ENCODE results near the gene SYVN1. TPM values are rescaled to one million over a fixed set of nuclear protein-coding genes. Genes with fewer than 3 reads are reported as not detected.

SYVN1 gene
- total RNA-seq, 1 donor from 2014 or later: 54.7 TPM

DNA sequence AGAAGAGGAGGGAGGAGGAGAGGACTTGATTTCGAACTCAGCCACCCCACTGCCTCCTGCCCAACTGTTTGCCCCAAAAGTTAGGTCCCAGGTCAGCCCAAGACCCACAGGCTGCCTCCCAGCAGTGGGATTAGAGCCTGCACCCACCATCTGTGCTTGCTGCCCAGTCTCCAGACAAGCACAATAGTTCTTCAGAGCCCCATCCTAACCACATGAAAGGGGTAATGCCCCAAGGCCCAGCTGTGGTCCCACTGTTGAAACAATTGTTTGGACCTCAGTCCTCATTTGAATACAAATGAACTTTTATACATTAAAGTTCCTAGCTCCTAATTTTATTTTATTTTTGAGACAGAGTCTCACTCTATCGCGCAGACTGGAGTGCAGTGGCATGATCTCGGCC, 43.7 kb downstream of the SYVN1 start:
- Mint-ChIP-seq H3K4me1 (ENCODE audit: low read depth, unreplicated experiment) (peaks cover 2% of the 10 kb centered on the region), H3K4me3 (ENCODE audit: unreplicated experiment) (no peak overlapping the region)

DNA sequence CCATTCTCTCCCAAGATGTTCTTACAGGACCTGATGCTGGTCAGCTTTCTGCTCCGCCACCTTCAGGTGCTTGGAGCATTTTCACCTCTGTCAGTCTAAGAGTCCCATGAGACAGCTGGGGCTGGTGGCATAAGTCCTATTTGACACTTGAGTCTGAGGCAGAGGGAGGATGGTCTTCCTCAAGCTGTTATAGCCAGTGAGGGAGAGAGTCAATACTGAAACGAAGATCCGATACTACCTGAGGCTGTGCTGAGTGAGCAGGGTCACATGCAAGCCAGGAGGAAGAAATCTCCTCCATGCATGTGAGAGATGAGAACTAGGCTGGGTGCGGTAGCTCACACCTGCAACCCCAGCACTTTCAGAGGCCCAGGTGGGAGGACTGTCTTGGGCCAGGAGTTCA, 44.7 kb downstream of the SYVN1 start:
- Mint-ChIP-seq H3K27me3 (ENCODE audit: unreplicated experiment) (peaks cover 3% of the 10 kb centered on the region), H3K36me3 (ENCODE audit: unreplicated experiment) (no peaks in the 10 kb centered on the region), H3K9me3 (ENCODE audit: unreplicated experiment) (peaks cover 2% of the 10 kb centered on the region), H3K4me1 (ENCODE audit: low read depth, unreplicated experiment) (peaks cover 7% of the 10 kb centered on the region), H3K4me3 (ENCODE audit: unreplicated experiment) (no peak overlapping the region), H3K27ac (ENCODE audit: unreplicated experiment) (no peak overlapping the region)
- DNase-seq: no peak
- TF ChIP-seq, protein P1, sequence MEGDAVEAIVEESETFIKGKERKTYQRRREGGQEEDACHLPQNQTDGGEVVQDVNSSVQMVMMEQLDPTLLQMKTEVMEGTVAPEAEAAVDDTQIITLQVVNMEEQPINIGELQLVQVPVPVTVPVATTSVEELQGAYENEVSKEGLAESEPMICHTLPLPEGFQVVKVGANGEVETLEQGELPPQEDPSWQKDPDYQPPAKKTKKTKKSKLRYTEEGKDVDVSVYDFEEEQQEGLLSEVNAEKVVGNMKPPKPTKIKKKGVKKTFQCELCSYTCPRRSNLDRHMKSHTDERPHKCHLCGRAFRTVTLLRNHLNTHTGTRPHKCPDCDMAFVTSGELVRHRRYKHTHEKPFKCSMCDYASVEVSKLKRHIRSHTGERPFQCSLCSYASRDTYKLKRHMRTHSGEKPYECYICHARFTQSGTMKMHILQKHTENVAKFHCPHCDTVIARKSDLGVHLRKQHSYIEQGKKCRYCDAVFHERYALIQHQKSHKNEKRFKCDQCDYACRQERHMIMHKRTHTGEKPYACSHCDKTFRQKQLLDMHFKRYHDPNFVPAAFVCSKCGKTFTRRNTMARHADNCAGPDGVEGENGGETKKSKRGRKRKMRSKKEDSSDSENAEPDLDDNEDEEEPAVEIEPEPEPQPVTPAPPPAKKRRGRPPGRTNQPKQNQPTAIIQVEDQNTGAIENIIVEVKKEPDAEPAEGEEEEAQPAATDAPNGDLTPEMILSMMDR (IDR thresholded peaks at IDR 0.05; ENCODE audit: partially characterized antibody, unreplicated experiment): no peak

More for the DNA sequence above, 43.7 kb downstream of the SYVN1 start:
- Mint-ChIP-seq H3K27ac (ENCODE audit: unreplicated experiment) (no peak overlapping the region), H3K27me3 (ENCODE audit: unreplicated experiment) (peaks cover 4% of the 10 kb centered on the region), H3K36me3 (ENCODE audit: unreplicated experiment) (no peaks in the 10 kb centered on the region), H3K9me3 (ENCODE audit: unreplicated experiment) (peaks cover 5% of the 10 kb centered on the region)
- TF ChIP-seq, protein P1 (IDR thresholded peaks at IDR 0.05; ENCODE audit: partially characterized antibody, unreplicated experiment): no peak
- no peak for DNase-seq

DNA sequence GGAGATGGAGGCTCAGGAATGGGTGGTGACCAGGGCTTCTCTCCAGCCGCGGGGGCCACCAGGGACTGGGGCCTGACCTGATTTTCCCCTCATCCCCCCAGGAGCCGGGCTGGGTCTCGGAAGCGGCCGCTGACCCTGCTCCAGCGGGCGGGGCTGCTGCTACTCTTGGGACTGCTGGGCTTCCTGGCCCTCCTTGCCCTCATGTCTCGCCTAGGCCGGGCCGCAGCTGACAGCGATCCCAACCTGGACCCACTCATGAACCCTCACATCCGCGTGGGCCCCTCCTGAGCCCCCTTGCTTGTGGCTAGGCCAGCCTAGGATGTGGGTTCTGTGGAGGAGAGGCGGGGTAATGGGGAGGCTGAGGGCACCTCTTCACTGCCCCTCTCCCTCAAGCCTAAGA, 46.5 kb downstream of the SYVN1 start:
- H3K36me3 Mint-ChIP-seq (ENCODE audit: unreplicated experiment): no peaks in the 10 kb centered on the region
- no peak for DNase-seq
- H3K4me3 Mint-ChIP-seq (ENCODE audit: unreplicated experiment): no peak overlapping the region
- H3K27ac Mint-ChIP-seq (ENCODE audit: unreplicated experiment): no peak overlapping the region
- peaks cover 6% of the 10 kb centered on the region for H3K9me3 Mint-ChIP-seq (ENCODE audit: unreplicated experiment)
- TF ChIP-seq, protein P1 (IDR thresholded peaks at IDR 0.05; ENCODE audit: partially characterized antibody, unreplicated experiment): no peak
- peaks cover 7% of the 10 kb centered on the region for H3K4me1 Mint-ChIP-seq (ENCODE audit: low read depth, unreplicated experiment)
- H3K27me3 Mint-ChIP-seq (ENCODE audit: unreplicated experiment): peaks cover 6% of the 10 kb centered on the region

DNA sequence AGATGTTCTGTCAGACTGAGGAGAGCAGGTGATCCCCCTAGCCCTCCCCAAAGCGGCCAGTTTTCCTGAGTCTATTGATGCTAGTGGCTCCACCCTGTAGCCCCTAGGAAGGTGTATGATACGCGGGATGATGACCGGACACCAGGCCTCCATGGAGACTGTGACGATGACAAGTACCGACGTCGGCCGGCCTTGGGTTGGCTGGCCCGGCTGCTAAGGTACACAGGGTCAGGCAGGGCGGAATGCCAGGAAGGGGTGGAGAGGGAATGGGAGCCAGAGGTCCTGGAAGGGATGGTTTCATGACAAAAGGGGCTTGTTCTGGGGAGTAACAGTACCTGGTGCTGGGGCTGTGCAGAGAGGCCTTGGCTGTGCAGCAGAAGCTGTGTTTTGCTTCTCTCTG, 47.1 kb downstream of the SYVN1 start:
- peaks cover 7% of the 10 kb centered on the region for H3K4me1 Mint-ChIP-seq (ENCODE audit: low read depth, unreplicated experiment)
- no peak overlapping the region for H3K27ac Mint-ChIP-seq (ENCODE audit: unreplicated experiment)
- TF ChIP-seq, protein P1 (IDR thresholded peaks at IDR 0.05; ENCODE audit: partially characterized antibody, unreplicated experiment): no peak
- H3K4me3 Mint-ChIP-seq (ENCODE audit: unreplicated experiment): no peak overlapping the region
- peaks cover 6% of the 10 kb centered on the region for H3K27me3 Mint-ChIP-seq (ENCODE audit: unreplicated experiment)
- H3K36me3 Mint-ChIP-seq (ENCODE audit: unreplicated experiment): no peaks in the 10 kb centered on the region
- no peak for DNase-seq
- peaks cover 6% of the 10 kb centered on the region for H3K9me3 Mint-ChIP-seq (ENCODE audit: unreplicated experiment)

DNA sequence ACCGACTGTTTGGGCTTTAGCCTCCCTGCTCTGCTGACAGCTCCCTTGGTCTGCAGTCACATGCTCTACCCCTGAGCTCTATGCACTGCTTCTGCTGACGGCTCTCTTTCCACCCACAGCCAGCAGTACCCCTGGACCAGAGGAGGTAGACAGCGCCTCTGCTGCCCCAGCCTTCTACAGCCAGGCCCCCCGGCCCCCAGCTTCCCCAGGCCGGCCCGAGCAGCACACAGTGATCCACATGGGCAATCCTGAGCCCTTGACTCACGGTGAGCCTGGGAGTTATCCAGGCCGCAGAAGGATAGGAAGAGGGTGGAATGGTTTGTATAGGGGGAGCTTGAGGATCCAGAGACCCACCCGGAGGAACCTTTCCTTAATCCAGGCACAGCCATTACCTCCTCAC, 47.5 kb downstream of the SYVN1 start:
- DNase-seq: no peak
- peaks cover 6% of the 10 kb centered on the region for H3K27me3 Mint-ChIP-seq (ENCODE audit: unreplicated experiment)

More for the DNA sequence above, 47.5 kb downstream of the SYVN1 start:
- H3K4me1 Mint-ChIP-seq (ENCODE audit: low read depth, unreplicated experiment): peaks cover 7% of the 10 kb centered on the region
- TF ChIP-seq, protein P1 (IDR thresholded peaks at IDR 0.05; ENCODE audit: partially characterized antibody, unreplicated experiment): no peak
- H3K36me3 Mint-ChIP-seq (ENCODE audit: unreplicated experiment): no peaks in the 10 kb centered on the region
- peaks cover 6% of the 10 kb centered on the region for H3K9me3 Mint-ChIP-seq (ENCODE audit: unreplicated experiment)
- H3K4me3 Mint-ChIP-seq (ENCODE audit: unreplicated experiment): no peak overlapping the region
- no peak overlapping the region for H3K27ac Mint-ChIP-seq (ENCODE audit: unreplicated experiment)
